Measurements from ENCODE around the gene CAPN13. TPM values are rescaled to one million over a fixed set of nuclear protein-coding genes. Genes with fewer than 3 reads are reported as not detected.

Gene CAPN13
- total RNA-seq, 1 experiment from 2014 or later: not detected

DNA sequence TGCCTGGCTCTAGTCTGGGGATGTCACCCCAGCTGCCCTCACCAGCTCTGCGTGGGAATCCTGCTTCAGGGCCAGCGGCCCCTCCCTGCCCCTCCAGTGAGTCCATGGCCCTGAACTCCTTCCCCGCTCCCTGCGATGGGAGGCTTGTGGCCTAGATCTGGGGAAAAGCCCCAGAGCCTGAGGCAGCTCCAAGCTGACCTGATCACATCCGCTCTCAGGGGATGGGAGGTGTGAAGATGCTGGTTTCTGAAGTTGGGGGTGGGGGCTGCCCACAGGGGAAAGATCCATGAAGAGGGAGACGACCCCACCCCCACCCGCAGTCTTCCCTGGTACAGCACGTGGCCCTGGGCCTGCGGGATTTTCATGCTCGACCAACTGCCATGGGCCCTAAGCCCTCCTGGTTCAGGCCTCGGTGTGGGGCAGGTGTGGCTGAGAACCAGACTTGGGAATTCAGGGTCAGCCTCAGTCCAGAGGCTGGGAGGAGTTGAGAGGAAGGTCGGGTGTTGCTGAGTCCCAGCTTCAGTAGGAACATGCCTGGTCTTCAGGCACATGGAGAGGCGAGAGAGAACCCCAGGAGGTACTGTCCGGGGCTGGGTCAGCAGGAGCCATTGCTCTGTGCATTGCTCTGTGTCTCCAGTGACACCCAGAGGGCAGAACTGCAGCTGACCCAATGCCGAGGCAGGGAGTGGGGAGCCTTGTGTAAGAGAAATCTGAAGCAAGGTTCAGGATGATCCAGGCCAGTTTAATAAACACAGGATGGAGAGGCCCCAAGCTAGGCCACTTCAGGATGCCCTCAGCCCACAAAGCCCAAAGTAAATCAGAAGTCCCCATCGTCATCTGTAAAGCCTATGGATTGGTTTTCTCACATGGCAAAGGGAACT is 115.1 kb downstream of the CAPN13 start:
- in situ Hi-C loops (cut with HindIII; ENCODE audit: low pct_unique_long_range_greater_than_20kb, low sequenced_read_pairs): no loop called here
- intact Hi-C loops (cut with micrococcal nuclease; ENCODE audit: unreplicated experiment): no loop called here
- H3K4me3 ChIP-seq (ENCODE audit: low read depth in 2 of 2, low read length in 2 of 2): no peak overlapping the region
- DNase-seq (ENCODE audit: low read depth, low spot score) (no peak), ATAC-seq (peak; percentile 76; the same call in 1 of the 2 replicates)
- BruUV-seq (replicated peaks): no TSS peak
- H3K27ac ChIP-seq (ENCODE audit: low read length): no peak overlapping the region
- TF ChIP-seq CTCF (IDR thresholded peaks at IDR 0.05) (peak; percentile 54), REST (IDR thresholded peaks at IDR 0.05; ENCODE audit: insufficient read depth in 1 of 2, low read depth in 2 of 2, low read length in 1 of 2) (no peak), POLR2AphosphoS5 (IDR thresholded peaks at IDR 0.05; ENCODE audit: low read depth, low read length) (no peak), TCF7L2 (IDR thresholded peaks at IDR 0.05; ENCODE audit: low read depth, low read length) (no peak), SIN3A (IDR thresholded peaks at IDR 0.05; ENCODE audit: borderline replicate concordance, insufficient read depth, low read depth, low read length) (no peak)
- no peaks in the 10 kb centered on the region; the same call in 1 of the 2 replicates for H3K27me3 ChIP-seq (ENCODE audit: control insufficient read depth, insufficient read depth, low read length)
- H3K36me3 ChIP-seq (ENCODE audit: control insufficient read depth, insufficient read depth, low read length): no peaks in the 10 kb centered on the region
- CTCF ChIA-PET: no interaction called here
- POLR2A ChIA-PET: no interaction called here
- no peaks in the 10 kb centered on the region for H3K9me3 ChIP-seq (ENCODE audit: control insufficient read depth, insufficient read depth, low read depth, low read length)
- no peaks in the 10 kb centered on the region for H3K4me1 ChIP-seq (ENCODE audit: control insufficient read depth, insufficient read depth, low read length)

GRCh38 chr2:30691091-30691947 is 115.9 kb downstream of the CAPN13 start:
- CTCF ChIA-PET: no interaction called here
- intact Hi-C loops (cut with micrococcal nuclease; ENCODE audit: unreplicated experiment): no loop called here

More at GRCh38 chr2:30691091-30691947, 115.9 kb downstream of the CAPN13 start:
- Histone ChIP-seq H3K36me3 (ENCODE audit: control insufficient read depth, insufficient read depth, low read length) (no peaks in the 10 kb centered on the region), H3K27ac (ENCODE audit: low read length) (no peak overlapping the region), H3K27me3 (ENCODE audit: control insufficient read depth, insufficient read depth, low read length) (no peaks in the 10 kb centered on the region; the same call in 1 of the 2 replicates), H3K4me3 (ENCODE audit: low read depth in 2 of 2, low read length in 2 of 2) (no peak overlapping the region), H3K4me1 (ENCODE audit: control insufficient read depth, insufficient read depth, low read length) (no peaks in the 10 kb centered on the region), H3K9me3 (ENCODE audit: control insufficient read depth, insufficient read depth, low read depth, low read length) (no peaks in the 10 kb centered on the region)
- TF ChIP-seq REST (IDR thresholded peaks at IDR 0.05; ENCODE audit: insufficient read depth in 1 of 2, low read depth in 2 of 2, low read length in 1 of 2) (no peak), CTCF (IDR thresholded peaks at IDR 0.05) (no peak), SIN3A (IDR thresholded peaks at IDR 0.05; ENCODE audit: borderline replicate concordance, insufficient read depth, low read depth, low read length) (no peak), TCF7L2 (IDR thresholded peaks at IDR 0.05; ENCODE audit: low read depth, low read length) (no peak), POLR2AphosphoS5 (IDR thresholded peaks at IDR 0.05; ENCODE audit: low read depth, low read length) (no peak)
- no TSS peak for BruUV-seq (replicated peaks)
- ATAC-seq (no peak), DNase-seq (ENCODE audit: low read depth, low spot score) (no peak)
- POLR2A ChIA-PET: no interaction called here
- in situ Hi-C loops (cut with HindIII; ENCODE audit: low pct_unique_long_range_greater_than_20kb, low sequenced_read_pairs): no loop called here
